ENCODE measurements around the gene LRP3.
"Not testable (repeated sequence)": the region's sequence is repeated elsewhere in the genome, so short reads cannot be mapped to it uniquely, and the experiment has no call there.

Gene LRP3

GRCh38 chr19:33175886-33176669 lies 18.1 kb upstream of the LRP3 start:
- Histone ChIP-seq H3K36me3 (ENCODE audit: control insufficient read depth, insufficient read depth, low read length) (no peaks in the 10 kb centered on the region), H3K4me3 (ENCODE audit: low read length) (peak overlapping the region; percentile 88), H3K4me1 (ENCODE audit: control insufficient read depth, insufficient read depth, low read length) (peaks cover 2% of the 10 kb centered on the region; the same call in 1 of the 2 replicates), H3K27ac (ENCODE audit: low read length) (no peak overlapping the region), H3K27me3 (ENCODE audit: control insufficient read depth, insufficient read depth, low read length) (no peaks in the 10 kb centered on the region), H3K9me3 (ENCODE audit: control insufficient read depth, insufficient read depth, low read length) (no peaks in the 10 kb centered on the region)
- DNase-seq (ENCODE audit: low read depth, low spot score), result no peak
- no CpG with 5 or more reads among the region's 25 CpGs for WGBS (ENCODE audit: insufficient coverage, insufficient read length)

- Histone ChIP-seq H3K27me3 (ENCODE audit: control insufficient read depth, insufficient read depth, low read length) (no peaks in the 10 kb centered on the region), H3K4me1 (ENCODE audit: control insufficient read depth, insufficient read depth, low read length) (peaks cover 2% of the 10 kb centered on the region; the same call in 1 of the 2 replicates), H3K4me3 (ENCODE audit: low read length) (peak overlapping the region; percentile 88), H3K36me3 (ENCODE audit: control insufficient read depth, insufficient read depth, low read length) (no peaks in the 10 kb centered on the region), H3K27ac (ENCODE audit: low read length) (no peak overlapping the region), H3K9me3 (ENCODE audit: control insufficient read depth, insufficient read depth, low read length) (no peaks in the 10 kb centered on the region)
- peak; percentile 84 for DNase-seq (ENCODE audit: low read depth, low spot score)
- WGBS (ENCODE audit: insufficient coverage, insufficient read length), result no CpG with 5 or more reads among the region's 65 CpGs
Measured at GRCh38 chr19:33176670-33177416, 17.3 kb upstream of the LRP3 start.

GRCh38 chr19:33177417-33177979 lies 16.6 kb upstream of the LRP3 start:
- Histone ChIP-seq H3K36me3 (ENCODE audit: control insufficient read depth, insufficient read depth, low read length) (no peaks in the 10 kb centered on the region), H3K27ac (ENCODE audit: low read length) (no peak overlapping the region), H3K9me3 (ENCODE audit: control insufficient read depth, insufficient read depth, low read length) (no peaks in the 10 kb centered on the region), H3K27me3 (ENCODE audit: control insufficient read depth, insufficient read depth, low read length) (no peaks in the 10 kb centered on the region), H3K4me1 (ENCODE audit: control insufficient read depth, insufficient read depth, low read length) (peaks cover 2% of the 10 kb centered on the region; the same call in 1 of the 2 replicates), H3K4me3 (ENCODE audit: low read length) (peak overlapping the region; percentile 60)
- DNase-seq (ENCODE audit: low read depth, low spot score), result no peak
- no CpG with 5 or more reads among the region's 38 CpGs for WGBS (ENCODE audit: insufficient coverage, insufficient read length)

GRCh38 chr19:33186431-33187182 lies 7.5 kb upstream of the LRP3 start:
- no peaks in the 10 kb centered on the region for H3K27me3 ChIP-seq (ENCODE audit: control insufficient read depth, insufficient read depth, low read length)
- no peak overlapping the region for H3K4me3 ChIP-seq (ENCODE audit: low read length)
- H3K4me1 ChIP-seq (ENCODE audit: control insufficient read depth, insufficient read depth, low read length), result no peaks in the 10 kb centered on the region
- DNase-seq (ENCODE audit: low read depth, low spot score), result no peak
- no CpG with 5 or more reads among the region's 11 CpGs for WGBS (ENCODE audit: insufficient coverage, insufficient read length)
- H3K27ac ChIP-seq (ENCODE audit: low read length), result no peak overlapping the region
- no peaks in the 10 kb centered on the region for H3K36me3 ChIP-seq (ENCODE audit: control insufficient read depth, insufficient read depth, low read length)
- H3K9me3 ChIP-seq (ENCODE audit: control insufficient read depth, insufficient read depth, low read length), result no peaks in the 10 kb centered on the region

GRCh38 chr19:33187183-33187540 lies 7.0 kb upstream of the LRP3 start:
- no CpG with 5 or more reads among the region's 8 CpGs for WGBS (ENCODE audit: insufficient coverage, insufficient read length)
- no peaks in the 10 kb centered on the region for H3K9me3 ChIP-seq (ENCODE audit: control insufficient read depth, insufficient read depth, low read length)
- DNase-seq (ENCODE audit: low read depth, low spot score), result no peak
- H3K4me1 ChIP-seq (ENCODE audit: control insufficient read depth, insufficient read depth, low read length), result no peaks in the 10 kb centered on the region
- no peak overlapping the region for H3K27ac ChIP-seq (ENCODE audit: low read length)
- no peaks in the 10 kb centered on the region for H3K27me3 ChIP-seq (ENCODE audit: control insufficient read depth, insufficient read depth, low read length)
- H3K36me3 ChIP-seq (ENCODE audit: control insufficient read depth, insufficient read depth, low read length), result no peaks in the 10 kb centered on the region
- no peak overlapping the region for H3K4me3 ChIP-seq (ENCODE audit: low read length)

- WGBS (ENCODE audit: insufficient coverage, insufficient read length), result no CpG with 5 or more reads among the region's 1 CpG
- no peak for DNase-seq (ENCODE audit: low read depth, low spot score)
- Histone ChIP-seq H3K4me3 (ENCODE audit: low read length) (no peak overlapping the region), H3K36me3 (ENCODE audit: control insufficient read depth, insufficient read depth, low read length) (no peaks in the 10 kb centered on the region), H3K27ac (ENCODE audit: low read length) (no peak overlapping the region), H3K4me1 (ENCODE audit: control insufficient read depth, insufficient read depth, low read length) (peaks cover 2% of the 10 kb centered on the region; the same call in 1 of the 2 replicates), H3K27me3 (ENCODE audit: control insufficient read depth, insufficient read depth, low read length) (peaks cover 5% of the 10 kb centered on the region; the same call in 1 of the 2 replicates), H3K9me3 (ENCODE audit: control insufficient read depth, insufficient read depth, low read length) (no peaks in the 10 kb centered on the region)
Measured at GRCh38 chr19:33189453-33189852, 4.7 kb upstream of the LRP3 start.

GRCh38 chr19:33191092-33191491 lies 3.0 kb upstream of the LRP3 start:
- not testable (repeated sequence) for H3K27ac ChIP-seq (ENCODE audit: low read length); H3K36me3 ChIP-seq (ENCODE audit: control insufficient read depth, insufficient read depth, low read length); H3K4me3 ChIP-seq (ENCODE audit: low read length); H3K9me3 ChIP-seq (ENCODE audit: control insufficient read depth, insufficient read depth, low read length); H3K27me3 ChIP-seq (ENCODE audit: control insufficient read depth, insufficient read depth, low read length); DNase-seq (ENCODE audit: low read depth, low spot score); H3K4me1 ChIP-seq (ENCODE audit: control insufficient read depth, insufficient read depth, low read length)
- WGBS (ENCODE audit: insufficient coverage, insufficient read length), result no CpG with 5 or more reads among the region's 4 CpGs

GRCh38 chr19:33191501-33191900 lies 2.6 kb upstream of the LRP3 start:
- no peak for DNase-seq (ENCODE audit: low read depth, low spot score)
- Histone ChIP-seq H3K27ac (ENCODE audit: low read length) (no peak overlapping the region), H3K4me1 (ENCODE audit: control insufficient read depth, insufficient read depth, low read length) (peaks cover 2% of the 10 kb centered on the region; the same call in 1 of the 2 replicates), H3K27me3 (ENCODE audit: control insufficient read depth, insufficient read depth, low read length) (peaks cover 5% of the 10 kb centered on the region; the same call in 1 of the 2 replicates), H3K4me3 (ENCODE audit: low read length) (no peak overlapping the region), H3K36me3 (ENCODE audit: control insufficient read depth, insufficient read depth, low read length) (no peaks in the 10 kb centered on the region), H3K9me3 (ENCODE audit: control insufficient read depth, insufficient read depth, low read length) (no peaks in the 10 kb centered on the region)
- no CpG with 5 or more reads among the region's 6 CpGs for WGBS (ENCODE audit: insufficient coverage, insufficient read length)

- no peaks in the 10 kb centered on the region for H3K36me3 ChIP-seq (ENCODE audit: control insufficient read depth, insufficient read depth, low read length)
- H3K27ac ChIP-seq (ENCODE audit: low read length), result no peak overlapping the region
- no CpG with 5 or more reads among the region's 7 CpGs for WGBS (ENCODE audit: insufficient coverage, insufficient read length)
- no peaks in the 10 kb centered on the region for H3K9me3 ChIP-seq (ENCODE audit: control insufficient read depth, insufficient read depth, low read length)
- no peak overlapping the region for H3K4me3 ChIP-seq (ENCODE audit: low read length)
- no peak for DNase-seq (ENCODE audit: low read depth, low spot score)
- H3K27me3 ChIP-seq (ENCODE audit: control insufficient read depth, insufficient read depth, low read length), result peaks cover 5% of the 10 kb centered on the region; the same call in 1 of the 2 replicates
- H3K4me1 ChIP-seq (ENCODE audit: control insufficient read depth, insufficient read depth, low read length), result peaks cover 2% of the 10 kb centered on the region; the same call in 1 of the 2 replicates
Measured at GRCh38 chr19:33192010-33192409, 2.1 kb upstream of the LRP3 start.
